DND-41 (cell line): ENCODE data around the gene DOCK4.

ENCODE experiments used
- ATAC-seq: fragments of 200-7000 bp; cut with Tn5 transposase; 3 replicates; pipeline ENCODE4 v1.9.1; 2021; ENCODE audit warnings: low read depth; ENCODE audit not compliant: insufficient read depth
- DNase-seq: peaks from one replicate; pipeline ENCODE4 v3.0.0-alpha.2; 2020
- H2AFZ ChIP-seq: 2 replicates; pipeline ENCODE4 v1.6.0; 2012; ENCODE audit warnings: low read depth, low read length
- H3K27ac ChIP-seq: 2 replicates; pipeline ENCODE4 v1.5.1; 2012; ENCODE audit warnings: low read length, inconsistent platforms
- H3K27me3 ChIP-seq: fragments of 200-600 bp; sonication (generic); 2 replicates; pipeline ENCODE4 v1.6.0; 2012; ENCODE audit warnings: low read length, mild to moderate bottlenecking, inconsistent platforms; ENCODE audit not compliant: insufficient read depth, poor library complexity
- H3K36me3 ChIP-seq: 2 replicates; pipeline ENCODE4 v1.5.1; 2012; ENCODE audit warnings: low read length, inconsistent platforms; ENCODE audit not compliant: insufficient read depth
- H3K4me1 ChIP-seq: 2 replicates; pipeline ENCODE4 v1.5.1; 2012; ENCODE audit warnings: mild to moderate bottlenecking, low read length; ENCODE audit not compliant: insufficient read depth
- H3K4me2 ChIP-seq: 2 replicates; pipeline ENCODE4 v1.6.0; 2012; ENCODE audit warnings: mild to moderate bottlenecking, moderate library complexity, low read length, inconsistent platforms; ENCODE audit not compliant: insufficient read depth
- H3K4me3 ChIP-seq, 2 experiments: fragments of 200-600 bp in 1 of 2; shearing (Covaris generic) in 1 of 2; 2 replicates each; pipeline ENCODE4 v1.5.1; 2012 to 2016; ENCODE audit warnings: inconsistent platforms in 2 of 2, low read length in 2 of 2, mild to moderate bottlenecking in 2 of 2, low read depth in 1 of 2, moderate library complexity in 1 of 2
- H3K79me2 ChIP-seq: 2 replicates; pipeline ENCODE4 v1.6.0; 2012; ENCODE audit warnings: low read length, inconsistent platforms; ENCODE audit not compliant: insufficient read depth
- H3K9ac ChIP-seq: 2 replicates; pipeline ENCODE4 v1.6.0; 2012; ENCODE audit warnings: low read depth, mild to moderate bottlenecking, inconsistent platforms, low read length, moderate library complexity
- H3K9me3 ChIP-seq: 2 replicates; pipeline ENCODE4 v1.5.1; 2012; ENCODE audit warnings: low read length, moderate library complexity, mild to moderate bottlenecking, inconsistent platforms; ENCODE audit not compliant: insufficient read depth, severe bottlenecking
- H4K20me1 ChIP-seq: 2 replicates; pipeline ENCODE4 v1.6.0; 2012; ENCODE audit warnings: low read length; ENCODE audit not compliant: insufficient read depth
- CTCF ChIP-seq: IDR thresholded peaks from 2 replicates; pipeline ENCODE4 v1.5.1; 2012; ENCODE audit warnings: borderline replicate concordance, low read length, moderate library complexity, mild to moderate bottlenecking; ENCODE audit not compliant: poor library complexity, severe bottlenecking; ENCODE audit errors: extremely low read depth
- EZH2 ChIP-seq: IDR thresholded peaks from 3 replicates; pipeline ENCODE4 v1.6.1; 2012; ENCODE audit warnings: borderline replicate concordance, low read depth, mild to moderate bottlenecking, moderate library complexity, low read length, inconsistent platforms; ENCODE audit not compliant: severe bottlenecking

DOCK4 gene

GRCh38 chr7:112137141-112138101 lies 68.8 kb downstream of the DOCK4 start:
- Histone ChIP-seq H3K79me2 (no peaks in the 10 kb centered on the region), H3K27me3 (no peaks in the 10 kb centered on the region), H2AFZ (no peak overlapping the region), H4K20me1 (no peaks in the 10 kb centered on the region), H3K27ac (no peak overlapping the region), H3K9me3 (peaks cover 4% of the 10 kb centered on the region), H3K4me2 (no peak overlapping the region), H3K36me3 (no peaks in the 10 kb centered on the region), H3K4me3 (no peak overlapping the region), H3K9ac (no peak overlapping the region), H3K4me1 (peaks cover 7% of the 10 kb centered on the region; the same call in 1 of the 2 replicates)
- DNase-seq (no peak), ATAC-seq (no peak)
- TF ChIP-seq EZH2 (no peak), CTCF (no peak)

- Histone ChIP-seq H4K20me1 (no peaks in the 10 kb centered on the region), H3K4me1 (peaks cover 7% of the 10 kb centered on the region; the same call in 1 of the 2 replicates), H3K79me2 (no peaks in the 10 kb centered on the region), H2AFZ (no peak overlapping the region), H3K9me3 (peaks cover 4% of the 10 kb centered on the region), H3K36me3 (no peaks in the 10 kb centered on the region), H3K4me3 (no peak overlapping the region), H3K9ac (no peak overlapping the region), H3K27ac (no peak overlapping the region), H3K4me2 (no peak overlapping the region), H3K27me3 (no peaks in the 10 kb centered on the region)
- TF ChIP-seq CTCF (no peak), EZH2 (no peak)
- DNase-seq (no peak), ATAC-seq (no peak)
Observed at GRCh38 chr7:112136271-112137008, 69.8 kb downstream of the DOCK4 start.

GRCh38 chr7:112135815-112136214 lies 70.4 kb downstream of the DOCK4 start:
- TF ChIP-seq EZH2, result no peak
- no peak for TF ChIP-seq CTCF
- Histone ChIP-seq H3K9me3 (peaks cover 4% of the 10 kb centered on the region), H3K4me3 (no peak overlapping the region), H2AFZ (no peak overlapping the region), H3K9ac (no peak overlapping the region), H3K27me3 (no peaks in the 10 kb centered on the region), H3K36me3 (no peaks in the 10 kb centered on the region), H3K27ac (no peak overlapping the region), H3K79me2 (no peaks in the 10 kb centered on the region), H3K4me2 (no peak overlapping the region), H3K4me1 (peaks cover 7% of the 10 kb centered on the region; the same call in 1 of the 2 replicates), H4K20me1 (no peaks in the 10 kb centered on the region)
- ATAC-seq (no peak), DNase-seq (no peak)
